Keratinocyte (primary cell): ENCODE data around the gene HLF. TPM values are rescaled to one million over a fixed set of nuclear protein-coding genes. Genes with fewer than 3 reads are reported as not detected.

Experiments
- DNase-seq: peaks from one replicate; pipeline ENCODE4 v3.0.0-alpha.2; 2011; ENCODE audit warnings: low read depth, missing footprints, low spot score
- FAIRE-seq: peaks from 2 replicates; lab custom pipeline; 2011; peaks lifted over from hg19 to GRCh38; lab: Jason Lieb, UNC
- H2AFZ ChIP-seq: 2 replicates; pipeline ENCODE4 v1.6.0; 2012; ENCODE audit warnings: low read length, control low read depth, inconsistent platforms; ENCODE audit not compliant: control insufficient read depth
- H3K27ac ChIP-seq: 2 replicates; pipeline ENCODE4 v1.5.1; 2011; ENCODE audit warnings: low read length; ENCODE audit not compliant: control insufficient read depth, insufficient read depth
- H3K27me3 ChIP-seq: 3 replicates; pipeline ENCODE4 v1.6.0; 2011; ENCODE audit warnings: low read length; ENCODE audit not compliant: control insufficient read depth, insufficient read depth; ENCODE audit errors: extremely low read depth
- H3K36me3 ChIP-seq, 2 experiments: 2 replicates in 1 of 2; 3 replicates in 1 of 2; pipeline ENCODE4 v1.5.1; 2011; ENCODE audit warnings: low read length in 2 of 2, mild to moderate bottlenecking in 1 of 2; ENCODE audit not compliant: control insufficient read depth in 2 of 2, insufficient read depth in 2 of 2; ENCODE audit errors: extremely low read depth in 1 of 2
- H3K4me1 ChIP-seq: 3 replicates; pipeline ENCODE4 v1.5.1; 2011; ENCODE audit warnings: low read length; ENCODE audit not compliant: control insufficient read depth, insufficient read depth; ENCODE audit errors: extremely low read depth
- H3K4me2 ChIP-seq: 3 replicates; pipeline ENCODE4 v1.6.0; 2011; ENCODE audit warnings: low read depth, low read length; ENCODE audit not compliant: control insufficient read depth, insufficient read depth; ENCODE audit errors: extremely low read depth
- H3K4me3 ChIP-seq, 3 experiments: fragments of 200-600 bp in 1 of 3; sonication (generic) in 1 of 3; 2 replicates in 2 of 3; 3 replicates in 1 of 3; pipeline ENCODE4 v1.5.1; 2011 to 2016; ENCODE audit warnings: low read length in 3 of 3, mild to moderate bottlenecking in 3 of 3, control low read depth in 2 of 3, inconsistent platforms in 1 of 3, low read depth in 1 of 3, mixed read lengths in 1 of 3, mixed run types in 1 of 3, moderate library complexity in 1 of 3; ENCODE audit not compliant: control insufficient read depth in 2 of 3, insufficient read depth in 2 of 3; ENCODE audit errors: extremely low read depth in 1 of 3
- H3K79me2 ChIP-seq: 2 replicates; pipeline ENCODE4 v1.6.0; 2012; ENCODE audit warnings: low read length; ENCODE audit not compliant: control insufficient read depth, insufficient read depth
- H3K9ac ChIP-seq: 3 replicates; pipeline ENCODE4 v1.6.0; 2011; ENCODE audit warnings: low read length; ENCODE audit not compliant: control insufficient read depth, insufficient read depth; ENCODE audit errors: extremely low read depth
- H3K9me1 ChIP-seq: 3 replicates; pipeline ENCODE4 v1.6.0; 2011; ENCODE audit warnings: low read length; ENCODE audit not compliant: control insufficient read depth, insufficient read depth; ENCODE audit errors: extremely low read depth
- H3K9me3 ChIP-seq: 2 replicates; pipeline ENCODE4 v1.5.1; 2012; ENCODE audit warnings: low read depth, low read length; ENCODE audit not compliant: control insufficient read depth
- H4K20me1 ChIP-seq: 3 replicates; pipeline ENCODE4 v1.6.0; 2011; ENCODE audit warnings: low read length; ENCODE audit not compliant: control insufficient read depth, insufficient read depth; ENCODE audit errors: extremely low read depth
- CTCF ChIP-seq, 3 experiments: IDR thresholded peaks in 1 of 3; conservative IDR thresholded peaks in 1 of 3; optimal IDR thresholded peaks in 1 of 3; 2 replicates in 2 of 3; 3 replicates in 1 of 3; pipeline versions ENCODE3 to v1.5.1; 2011; ENCODE audit warnings: low read length in 3 of 3, mild to moderate bottlenecking in 3 of 3, moderate library complexity in 2 of 3, control low read depth in 1 of 3, inconsistent platforms in 1 of 3; ENCODE audit not compliant: insufficient read depth in 2 of 3; ENCODE audit errors: extremely low read depth in 1 of 3
- EZH2 ChIP-seq: IDR thresholded peaks from one replicate; pipeline ENCODE4 v1.6.1; 2012; ENCODE audit warnings: inconsistent platforms, mild to moderate bottlenecking, low read length, moderate library complexity
- dilution Hi-C: fragments of 300-500 bp; cut with MboI; formaldehyde crosslinking; loops from one replicate; pipeline ENCODE4 v1.7.0; 2020; ENCODE audit warnings: low sequenced_read_pairs; ENCODE audit not compliant: extremely low pct_ligation_motif_present
- polyA plus RNA-seq, 5 experiments: library from polyadenylated mRNA; depleted of rRNA in 3 of 5; stranded (reverse) in 3 of 5; stranded (forward) in 1 of 5; unstranded in 1 of 5; fragments of >200 nt; gene quantifications; 1 replicate in 1 of 5; 2 replicates in 3 of 5; 3 replicates in 1 of 5; pipeline versions ENCODE4 v1.2.1 to v1.2.3, GENCODE V29; 2011 to 2012; ENCODE audit warnings: missing spikeins in 2 of 5, low read depth in 1 of 5, low replicate concordance in 1 of 5

Gene HLF
- polyA plus RNA-seq, 1 donor (not counting 4 experiments of a cell fraction or from before 2014, with no cell fraction given), result 0.21 TPM

- dilution Hi-C loops, result no loop called here
- no peaks in the 10 kb centered on the region for H3K79me2 ChIP-seq
- H3K9me3 ChIP-seq, result no peaks in the 10 kb centered on the region
- no peaks in the 10 kb centered on the region for H3K9me1 ChIP-seq
- H3K27me3 ChIP-seq, result no peaks in the 10 kb centered on the region
- no peak for DNase-seq
- H3K4me2 ChIP-seq, result no peak overlapping the region
- no peak overlapping the region for H3K4me3 ChIP-seq
- no peak overlapping the region for H2AFZ ChIP-seq
- no peaks in the 10 kb centered on the region for H4K20me1 ChIP-seq
- H3K9ac ChIP-seq, result no peak overlapping the region
- H3K4me1 ChIP-seq, result no peaks in the 10 kb centered on the region
- no peaks in the 10 kb centered on the region for H3K36me3 ChIP-seq
- no peak for FAIRE-seq
- H3K27ac ChIP-seq, result no peak overlapping the region
- no peak for TF ChIP-seq EZH2
- no peak for TF ChIP-seq CTCF (optimal IDR thresholded peaks at IDR 0.05 in 1 of 3, IDR thresholded peaks at IDR 0.05 in 1 of 3, conservative IDR thresholded peaks at IDR 0.05 in 1 of 3; ENCODE audit: extremely low read depth in 1 of 3, insufficient read depth in 2 of 3, low read length in 3 of 3)
Observed at GRCh38 chr17:55342800-55343585, 78.2 kb downstream of the HLF start.

- DNase-seq (no peak), FAIRE-seq (no peak)
- no peaks in the 10 kb centered on the region for H3K79me2 ChIP-seq
- no peaks in the 10 kb centered on the region for H3K9me1 ChIP-seq
- TF ChIP-seq CTCF (optimal IDR thresholded peaks at IDR 0.05 in 1 of 3, IDR thresholded peaks at IDR 0.05 in 1 of 3, conservative IDR thresholded peaks at IDR 0.05 in 1 of 3; ENCODE audit: extremely low read depth in 1 of 3, insufficient read depth in 2 of 3, low read length in 3 of 3) (no peak), EZH2 (no peak)
- H3K27ac ChIP-seq, result no peak overlapping the region
- no peaks in the 10 kb centered on the region for H3K36me3 ChIP-seq
- no peak overlapping the region for H2AFZ ChIP-seq
- H3K27me3 ChIP-seq, result no peaks in the 10 kb centered on the region
- H3K4me3 ChIP-seq, result no peak overlapping the region
- no peak overlapping the region for H3K4me2 ChIP-seq
- H4K20me1 ChIP-seq, result no peaks in the 10 kb centered on the region
- dilution Hi-C loops, result no loop called here
- no peak overlapping the region for H3K9ac ChIP-seq
- no peaks in the 10 kb centered on the region for H3K9me3 ChIP-seq
- H3K4me1 ChIP-seq, result no peaks in the 10 kb centered on the region
Observed at GRCh38 chr17:55343900-55344513, 79.2 kb downstream of the HLF start.
